ENCODE measurements around the gene GNG10.
"Not testable (repeated sequence)": the region's sequence is repeated elsewhere in the genome, so short reads cannot be mapped to it uniquely, and the experiment has no call there.

GRCh38 chr9:111668601-111669000, 7.2 kb downstream of the GNG10 start:
- not testable (repeated sequence) for TF ChIP-seq POLR2A (IDR thresholded peaks at IDR 0.05)
- TF ChIP-seq, protein P1, sequence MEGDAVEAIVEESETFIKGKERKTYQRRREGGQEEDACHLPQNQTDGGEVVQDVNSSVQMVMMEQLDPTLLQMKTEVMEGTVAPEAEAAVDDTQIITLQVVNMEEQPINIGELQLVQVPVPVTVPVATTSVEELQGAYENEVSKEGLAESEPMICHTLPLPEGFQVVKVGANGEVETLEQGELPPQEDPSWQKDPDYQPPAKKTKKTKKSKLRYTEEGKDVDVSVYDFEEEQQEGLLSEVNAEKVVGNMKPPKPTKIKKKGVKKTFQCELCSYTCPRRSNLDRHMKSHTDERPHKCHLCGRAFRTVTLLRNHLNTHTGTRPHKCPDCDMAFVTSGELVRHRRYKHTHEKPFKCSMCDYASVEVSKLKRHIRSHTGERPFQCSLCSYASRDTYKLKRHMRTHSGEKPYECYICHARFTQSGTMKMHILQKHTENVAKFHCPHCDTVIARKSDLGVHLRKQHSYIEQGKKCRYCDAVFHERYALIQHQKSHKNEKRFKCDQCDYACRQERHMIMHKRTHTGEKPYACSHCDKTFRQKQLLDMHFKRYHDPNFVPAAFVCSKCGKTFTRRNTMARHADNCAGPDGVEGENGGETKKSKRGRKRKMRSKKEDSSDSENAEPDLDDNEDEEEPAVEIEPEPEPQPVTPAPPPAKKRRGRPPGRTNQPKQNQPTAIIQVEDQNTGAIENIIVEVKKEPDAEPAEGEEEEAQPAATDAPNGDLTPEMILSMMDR (IDR thresholded peaks at IDR 0.05): not testable (repeated sequence)

All from body of pancreas (tissue), 4 donors.